ENCODE data around the gene ODC1. TPM values are rescaled to one million over a fixed set of nuclear protein-coding genes. Genes with fewer than 3 reads are reported as not detected.
A peak's percentile ranks its signal among the peaks of the same experiment; 100 is the strongest.

Gene ODC1
- total and polyA plus RNA-seq, 10 donors = 28.9 to 84.3 (median 63.4) TPM

- TF ChIP-seq POLR2AphosphoS5 (IDR thresholded peaks at IDR 0.05) = no peak
- TF ChIP-seq CTCF (IDR thresholded peaks at IDR 0.05 in 8 of 11, conservative IDR thresholded peaks at IDR 0.05 in 3 of 11) = no peak
- no peak for TF ChIP-seq POLR2A (IDR thresholded peaks at IDR 0.05)
- no peak overlapping the region for H3K4me3 ChIP-seq
- intact Hi-C loops (cut with DNase I; ENCODE audit: low total_unique reads) = loop anchor here (5.0 kb wide), 1 partner anchor 366 kb away; no protein-coding TSS in a partner anchor
- peaks cover 3 to 47% (median 37%) of the 10 kb centered on the region in 6 donors for H3K36me3 ChIP-seq
- 85 to 94% (median 88%) methylated on average over 9 of the region's 9 CpGs for WGBS, 5 donors
- DNase-seq = no peak
- peaks cover 0 to 18% (median 12%) of the 10 kb centered on the region in 6 donors for H3K4me1 ChIP-seq
- H3K9me3 ChIP-seq = no peaks in the 10 kb centered on the region
- H3K27ac ChIP-seq = no peak overlapping the region
- peaks cover 0 to 6% (median 0%) of the 10 kb centered on the region in 7 donors for H3K27me3 ChIP-seq (replicated peaks in 1 of 7)
Observed at GRCh38 chr2:10437806-10438205, 10.3 kb downstream of the ODC1 start.

- no peak for TF ChIP-seq POLR2A (IDR thresholded peaks at IDR 0.05)
- no peak for TF ChIP-seq POLR2AphosphoS5 (IDR thresholded peaks at IDR 0.05)
- no peak for TF ChIP-seq CTCF (IDR thresholded peaks at IDR 0.05 in 8 of 11, conservative IDR thresholded peaks at IDR 0.05 in 3 of 11)
- Histone ChIP-seq H3K9me3 (no peaks in the 10 kb centered on the region), H3K4me1 (peaks cover 0 to 30% (median 24%) of the 10 kb centered on the region in 6 donors), H3K4me3 (no peak overlapping the region), H3K36me3 (peaks cover 0 to 35% (median 26%) of the 10 kb centered on the region in 6 donors), H3K27me3 (replicated peaks in 1 of 7) (peaks cover 0 to 17% (median 0%) of the 10 kb centered on the region in 7 donors), H3K27ac (no peak overlapping the region)
- 84 to 91% (median 87%) methylated on average over 9 to 13 of the region's 13 CpGs for WGBS, 5 donors
- peak; percentile 71 for DNase-seq
- intact Hi-C loops (cut with DNase I; ENCODE audit: low total_unique reads) = loop anchor here (5.0 kb wide), 1 partner anchor 364 kb away; no protein-coding TSS in a partner anchor
Observed at GRCh38 chr2:10436583-10437110, 11.5 kb downstream of the ODC1 start.

GRCh38 chr2:10435820-10436204 lies 12.3 kb downstream of the ODC1 start:
- DNase-seq = peak; percentile 78
- Histone ChIP-seq H3K27ac (no peak overlapping the region), H3K4me3 (no peak overlapping the region), H3K27me3 (replicated peaks in 1 of 7) (peaks cover 0 to 20% (median 0%) of the 10 kb centered on the region in 7 donors), H3K9me3 (no peaks in the 10 kb centered on the region), H3K36me3 (peaks cover 0 to 27% (median 18%) of the 10 kb centered on the region in 6 donors), H3K4me1 (peaks cover 0 to 37% (median 29%) of the 10 kb centered on the region in 6 donors)
- 85 to 93% (median 89%) methylated on average over 10 to 14 of the region's 14 CpGs for WGBS, 5 donors
- intact Hi-C loops (cut with DNase I; ENCODE audit: low total_unique reads) = loop anchor here (5.0 kb wide), 1 partner anchor 364 kb away; no protein-coding TSS in a partner anchor
- TF ChIP-seq POLR2A (IDR thresholded peaks at IDR 0.05) = no peak
- no peak for TF ChIP-seq CTCF (IDR thresholded peaks at IDR 0.05 in 8 of 11, conservative IDR thresholded peaks at IDR 0.05 in 3 of 11)
- TF ChIP-seq POLR2AphosphoS5 (IDR thresholded peaks at IDR 0.05) = no peak

All from spleen (tissue), 11 donors.